Ishikawa (cell line): ENCODE measurements around the gene ACTN1.

ENCODE experiments used
- CEBPB ChIP-seq: IDR thresholded peaks from 2 replicates; pipeline ENCODE4 v1.6.1; 2012
- CREB1 ChIP-seq: IDR thresholded peaks from 2 replicates; pipeline ENCODE4 v1.6.1; 2012; ENCODE audit warnings: low read depth
- EGR1 ChIP-seq: IDR thresholded peaks from 2 replicates; pipeline ENCODE4 v1.6.1; 2012
- EP300 ChIP-seq: IDR thresholded peaks from 2 replicates; pipeline ENCODE4 v1.6.1; 2012; ENCODE audit warnings: borderline replicate concordance
- FOXM1 ChIP-seq: IDR thresholded peaks from 2 replicates; pipeline ENCODE4 v1.6.1; 2012; ENCODE audit warnings: low read depth, borderline replicate concordance
- NFIC ChIP-seq: IDR thresholded peaks from 2 replicates; pipeline ENCODE4 v1.6.1; 2012
- RAD21 ChIP-seq: IDR thresholded peaks from 2 replicates; pipeline ENCODE4 v1.6.1; 2012; ENCODE audit warnings: low read depth
- TAF1 ChIP-seq: IDR thresholded peaks from 2 replicates; pipeline ENCODE4 v1.6.1; 2012; ENCODE audit warnings: low read depth, mild to moderate bottlenecking
- TCF12 ChIP-seq: IDR thresholded peaks from 2 replicates; pipeline ENCODE4 v1.6.1; 2012; ENCODE audit warnings: low read depth
- TEAD4 ChIP-seq: IDR thresholded peaks from 2 replicates; pipeline ENCODE4 v1.6.1; 2012
- YY1 ChIP-seq: IDR thresholded peaks from 2 replicates; pipeline ENCODE4 v1.6.1; 2012; ENCODE audit warnings: low read depth
- ZBTB7A ChIP-seq: IDR thresholded peaks from 2 replicates; pipeline ENCODE4 v1.6.1; 2012; ENCODE audit warnings: low read depth
- TF ChIP-seq, protein P1 (sequence below): IDR thresholded peaks from 2 replicates; pipeline ENCODE4 v1.6.1; 2012; ENCODE audit warnings: low read depth, mild to moderate bottlenecking
- TF ChIP-seq, protein P2 (sequence below): IDR thresholded peaks from 2 replicates; pipeline ENCODE4 v1.6.1; 2012
- TF ChIP-seq, protein P3 (sequence below): IDR thresholded peaks from 2 replicates; pipeline ENCODE4 v1.6.1; 2012

Gene ACTN1

DNA sequence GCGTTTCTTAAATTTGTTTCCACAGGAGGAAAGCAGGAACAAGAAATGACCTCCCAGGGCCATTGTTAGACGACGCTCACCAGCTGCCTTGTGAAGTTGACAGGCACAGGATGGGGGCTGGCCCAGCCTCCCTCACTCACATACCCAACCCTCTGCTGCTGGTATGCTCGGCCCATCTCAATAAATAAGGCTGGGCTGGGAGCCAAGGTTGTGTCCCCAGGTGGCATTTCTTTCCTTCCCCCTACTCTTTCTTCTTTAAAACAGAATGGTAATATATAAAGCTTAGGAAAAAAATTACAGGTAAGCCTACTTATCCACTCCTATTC is 93.0 kb downstream of the ACTN1 start:
- TF ChIP-seq CREB1, result no peak
- TF ChIP-seq NFIC, result peak; percentile 62
- no peak for TF ChIP-seq RAD21
- TF ChIP-seq ZBTB7A, result no peak
- TF ChIP-seq YY1, result no peak
- TF ChIP-seq TEAD4, result peak; percentile 36; the same call in 1 of the 2 replicates
- TF ChIP-seq, protein P1, sequence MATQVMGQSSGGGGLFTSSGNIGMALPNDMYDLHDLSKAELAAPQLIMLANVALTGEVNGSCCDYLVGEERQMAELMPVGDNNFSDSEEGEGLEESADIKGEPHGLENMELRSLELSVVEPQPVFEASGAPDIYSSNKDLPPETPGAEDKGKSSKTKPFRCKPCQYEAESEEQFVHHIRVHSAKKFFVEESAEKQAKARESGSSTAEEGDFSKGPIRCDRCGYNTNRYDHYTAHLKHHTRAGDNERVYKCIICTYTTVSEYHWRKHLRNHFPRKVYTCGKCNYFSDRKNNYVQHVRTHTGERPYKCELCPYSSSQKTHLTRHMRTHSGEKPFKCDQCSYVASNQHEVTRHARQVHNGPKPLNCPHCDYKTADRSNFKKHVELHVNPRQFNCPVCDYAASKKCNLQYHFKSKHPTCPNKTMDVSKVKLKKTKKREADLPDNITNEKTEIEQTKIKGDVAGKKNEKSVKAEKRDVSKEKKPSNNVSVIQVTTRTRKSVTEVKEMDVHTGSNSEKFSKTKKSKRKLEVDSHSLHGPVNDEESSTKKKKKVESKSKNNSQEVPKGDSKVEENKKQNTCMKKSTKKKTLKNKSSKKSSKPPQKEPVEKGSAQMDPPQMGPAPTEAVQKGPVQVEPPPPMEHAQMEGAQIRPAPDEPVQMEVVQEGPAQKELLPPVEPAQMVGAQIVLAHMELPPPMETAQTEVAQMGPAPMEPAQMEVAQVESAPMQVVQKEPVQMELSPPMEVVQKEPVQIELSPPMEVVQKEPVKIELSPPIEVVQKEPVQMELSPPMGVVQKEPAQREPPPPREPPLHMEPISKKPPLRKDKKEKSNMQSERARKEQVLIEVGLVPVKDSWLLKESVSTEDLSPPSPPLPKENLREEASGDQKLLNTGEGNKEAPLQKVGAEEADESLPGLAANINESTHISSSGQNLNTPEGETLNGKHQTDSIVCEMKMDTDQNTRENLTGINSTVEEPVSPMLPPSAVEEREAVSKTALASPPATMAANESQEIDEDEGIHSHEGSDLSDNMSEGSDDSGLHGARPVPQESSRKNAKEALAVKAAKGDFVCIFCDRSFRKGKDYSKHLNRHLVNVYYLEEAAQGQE, result no peak
- TF ChIP-seq, protein P2, sequence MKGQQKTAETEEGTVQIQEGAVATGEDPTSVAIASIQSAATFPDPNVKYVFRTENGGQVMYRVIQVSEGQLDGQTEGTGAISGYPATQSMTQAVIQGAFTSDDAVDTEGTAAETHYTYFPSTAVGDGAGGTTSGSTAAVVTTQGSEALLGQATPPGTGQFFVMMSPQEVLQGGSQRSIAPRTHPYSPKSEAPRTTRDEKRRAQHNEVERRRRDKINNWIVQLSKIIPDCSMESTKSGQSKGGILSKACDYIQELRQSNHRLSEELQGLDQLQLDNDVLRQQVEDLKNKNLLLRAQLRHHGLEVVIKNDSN, result no peak
- no peak for TF ChIP-seq EGR1
- TF ChIP-seq TAF1, result no peak
- TF ChIP-seq FOXM1, result no peak
- no peak for TF ChIP-seq TCF12

DNA sequence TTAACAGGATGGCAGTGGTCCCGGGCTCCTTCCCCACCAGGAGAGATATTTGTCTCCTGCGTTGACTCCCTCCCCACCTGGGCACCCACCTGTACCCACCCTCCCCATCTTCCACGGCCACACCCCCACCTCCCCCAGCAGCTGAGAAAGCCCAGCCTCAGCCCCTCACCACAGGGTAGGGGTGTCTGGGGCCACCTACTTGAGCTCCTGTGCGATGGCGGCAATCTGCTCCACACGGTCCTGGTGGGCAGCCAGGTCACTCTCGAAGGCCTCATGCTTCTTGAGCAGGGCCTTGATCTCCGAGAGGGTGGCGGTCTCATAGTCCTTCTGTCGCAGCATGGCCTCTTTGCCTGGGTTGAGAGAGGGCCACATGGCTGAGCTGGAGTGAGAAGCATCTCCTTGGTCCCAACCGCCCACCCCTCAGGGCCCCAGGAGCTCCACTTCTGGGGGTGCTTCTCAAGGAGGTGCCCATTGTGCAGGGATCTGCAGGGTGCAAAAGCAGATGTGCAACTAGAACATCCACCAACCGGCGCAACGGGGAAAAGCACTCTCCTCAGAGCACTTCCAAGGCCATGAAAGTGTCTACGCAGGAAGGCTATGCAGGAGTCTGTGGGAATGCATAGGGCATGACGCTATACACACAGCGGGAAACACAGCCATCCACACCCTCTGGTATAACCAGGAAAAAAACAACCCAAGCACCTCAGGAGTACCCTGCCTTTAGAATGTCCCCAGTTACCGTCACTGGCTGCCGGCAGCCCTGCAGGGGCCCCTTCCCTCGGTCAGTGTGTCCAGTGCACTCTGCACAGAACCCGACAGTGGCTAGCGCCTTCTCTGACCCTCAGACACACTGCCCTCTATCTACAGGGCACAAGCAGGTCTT is 93.6 kb downstream of the ACTN1 start:
- TF ChIP-seq TEAD4 (no peak), CREB1 (no peak), ZBTB7A (no peak), TAF1 (no peak), FOXM1 (no peak), YY1 (no peak), EP300 (no peak), EGR1 (no peak), TCF12 (no peak), RAD21 (no peak), NFIC (no peak), CEBPB (no peak)
- TF ChIP-seq, protein P3, sequence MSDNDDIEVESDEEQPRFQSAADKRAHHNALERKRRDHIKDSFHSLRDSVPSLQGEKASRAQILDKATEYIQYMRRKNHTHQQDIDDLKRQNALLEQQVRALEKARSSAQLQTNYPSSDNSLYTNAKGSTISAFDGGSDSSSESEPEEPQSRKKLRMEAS, result no peak
- TF ChIP-seq, protein P1, result no peak
- TF ChIP-seq, protein P2, result no peak

DNA sequence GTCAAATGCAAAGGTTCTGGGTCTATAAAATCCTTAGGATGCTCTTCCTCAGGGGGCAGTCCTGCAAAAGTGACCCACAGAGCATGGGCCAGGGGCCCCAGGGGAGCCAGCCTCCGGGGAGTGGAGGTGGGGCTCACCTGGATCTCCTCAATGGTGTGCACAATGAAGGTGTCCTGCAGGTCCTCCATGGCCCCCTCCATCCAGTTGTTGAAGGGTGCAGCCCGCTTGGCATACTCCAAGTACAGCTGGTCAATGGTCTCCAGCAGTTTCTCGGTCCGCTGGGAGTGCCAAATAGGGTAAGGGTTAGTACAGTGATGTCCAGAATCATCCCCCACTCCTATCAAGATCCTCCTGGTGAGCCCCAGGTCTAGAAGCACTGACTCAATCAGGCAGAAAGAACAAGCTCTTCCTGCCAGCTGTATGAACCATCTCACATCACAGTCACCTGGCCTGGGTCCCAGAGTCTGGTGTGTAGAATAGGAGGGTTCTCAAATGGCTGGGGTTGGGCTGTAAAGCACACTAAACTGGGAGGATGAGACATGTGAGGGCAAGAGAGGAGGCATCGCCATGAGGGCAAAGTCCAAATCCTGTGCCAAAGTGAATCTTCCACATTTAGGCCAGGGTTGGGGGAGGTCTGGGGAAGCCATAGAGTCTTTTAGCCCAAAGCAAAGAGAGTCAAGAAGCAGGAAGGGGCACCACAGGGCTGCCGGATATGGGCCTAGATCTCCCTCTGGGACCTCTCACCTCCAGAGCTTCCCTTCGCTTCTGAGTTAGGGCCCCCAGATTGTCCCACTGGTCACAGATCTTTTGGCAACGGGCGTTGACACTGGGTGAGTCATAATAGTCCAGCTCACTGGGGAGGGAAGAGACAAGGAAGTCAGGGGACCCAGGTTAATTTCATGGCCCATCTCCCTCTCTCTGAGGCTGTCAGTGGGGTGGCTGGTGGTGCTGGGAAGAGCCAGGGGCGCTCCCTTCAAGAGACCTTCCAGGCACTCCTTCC is 94.8 kb downstream of the ACTN1 start:
- TF ChIP-seq NFIC (0 out of 2 replicates have a peak, but pooled peaks have one; percentile 8), TEAD4 (no peak)

DNA sequence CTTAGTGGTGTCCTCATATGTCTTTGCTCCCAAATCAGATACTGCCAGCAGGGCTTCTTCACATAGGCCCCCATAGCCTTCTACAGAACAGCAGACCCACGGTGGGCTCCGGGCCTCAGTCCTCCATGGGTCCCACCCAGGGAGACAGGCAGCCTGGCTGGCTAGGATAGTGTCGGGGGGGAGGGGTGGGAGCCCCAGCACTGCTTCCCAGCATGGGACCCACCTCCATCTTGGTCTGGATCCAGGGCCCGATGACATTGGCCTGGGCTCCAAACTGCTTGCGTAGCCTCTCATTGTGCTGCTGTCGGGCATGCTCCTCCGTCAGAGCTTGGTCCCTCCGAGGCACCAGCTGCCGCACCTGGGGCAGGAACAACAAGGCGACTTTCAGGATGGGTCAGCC is 96.9 kb downstream of the ACTN1 start:
- no peak for TF ChIP-seq CREB1
- no peak for TF ChIP-seq YY1

DNA sequence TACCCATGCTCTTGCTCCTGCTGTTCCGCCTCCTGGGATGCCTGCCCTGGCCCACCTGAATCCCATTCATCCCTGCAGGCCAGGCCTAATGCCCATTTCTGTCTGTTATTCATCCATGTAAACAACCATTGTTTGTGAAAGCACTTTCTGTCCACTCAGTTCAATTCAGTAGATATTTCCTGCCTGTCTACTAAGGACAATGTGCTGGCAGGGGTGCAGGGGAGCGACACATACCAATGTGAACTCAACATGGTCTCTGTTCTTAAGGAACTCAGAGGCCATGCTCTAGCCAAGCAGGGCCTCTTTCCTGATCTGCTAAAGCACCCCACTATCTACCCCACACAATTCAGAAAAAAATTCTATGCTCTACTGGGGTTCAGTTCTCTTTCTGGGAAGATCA is 97.7 kb downstream of the ACTN1 start:
- TF ChIP-seq NFIC (no peak), FOXM1 (no peak), CREB1 (no peak), CEBPB (no peak), RAD21 (no peak), TAF1 (no peak), EP300 (no peak), EGR1 (no peak), TEAD4 (no peak), YY1 (no peak), TCF12 (no peak), ZBTB7A (no peak)
- TF ChIP-seq, protein P3, result no peak
- TF ChIP-seq, protein P1, result no peak
- TF ChIP-seq, protein P2, result no peak
